ENCODE results near the gene TTLL8.

The TTLL8 gene

GRCh38 chr22:50016988-50017700 lies 41.0 kb downstream of the TTLL8 start:
- no peak for DNase-seq

DNA sequence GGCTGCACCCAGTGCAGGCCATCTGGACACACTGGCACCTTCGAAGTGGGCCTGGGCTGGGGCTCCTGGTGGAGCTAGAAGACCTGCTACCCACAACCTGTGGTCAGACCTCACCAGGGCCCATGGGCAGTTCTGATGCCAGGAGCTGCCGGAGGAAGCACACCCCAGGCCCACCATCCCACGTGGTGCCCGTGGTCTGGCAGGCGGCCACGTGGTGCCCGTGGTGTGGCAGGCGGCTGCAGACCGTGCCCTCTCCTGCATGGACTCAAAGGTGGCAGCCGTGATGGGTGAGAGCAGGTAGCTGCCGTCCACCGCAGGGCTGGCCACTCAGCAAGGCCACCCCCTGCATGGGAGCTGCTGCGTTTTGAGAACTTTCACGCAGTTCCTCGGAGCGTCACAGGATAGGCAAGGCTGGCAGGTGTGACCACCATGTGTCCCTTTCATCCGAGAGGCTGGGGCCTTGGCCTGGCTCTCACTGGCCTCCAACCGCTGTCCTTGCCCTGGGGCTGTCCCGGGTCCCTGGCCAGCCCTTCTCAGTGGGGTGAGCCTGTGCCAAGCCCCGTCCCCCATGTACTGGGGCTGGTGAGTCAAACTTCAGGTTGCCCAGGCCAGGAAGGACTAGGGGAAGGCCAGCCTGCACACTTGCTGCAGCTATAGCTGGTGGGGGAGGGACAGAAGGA lies 41.6 kb downstream of the TTLL8 start:
- DNase-seq: no peak

DNA sequence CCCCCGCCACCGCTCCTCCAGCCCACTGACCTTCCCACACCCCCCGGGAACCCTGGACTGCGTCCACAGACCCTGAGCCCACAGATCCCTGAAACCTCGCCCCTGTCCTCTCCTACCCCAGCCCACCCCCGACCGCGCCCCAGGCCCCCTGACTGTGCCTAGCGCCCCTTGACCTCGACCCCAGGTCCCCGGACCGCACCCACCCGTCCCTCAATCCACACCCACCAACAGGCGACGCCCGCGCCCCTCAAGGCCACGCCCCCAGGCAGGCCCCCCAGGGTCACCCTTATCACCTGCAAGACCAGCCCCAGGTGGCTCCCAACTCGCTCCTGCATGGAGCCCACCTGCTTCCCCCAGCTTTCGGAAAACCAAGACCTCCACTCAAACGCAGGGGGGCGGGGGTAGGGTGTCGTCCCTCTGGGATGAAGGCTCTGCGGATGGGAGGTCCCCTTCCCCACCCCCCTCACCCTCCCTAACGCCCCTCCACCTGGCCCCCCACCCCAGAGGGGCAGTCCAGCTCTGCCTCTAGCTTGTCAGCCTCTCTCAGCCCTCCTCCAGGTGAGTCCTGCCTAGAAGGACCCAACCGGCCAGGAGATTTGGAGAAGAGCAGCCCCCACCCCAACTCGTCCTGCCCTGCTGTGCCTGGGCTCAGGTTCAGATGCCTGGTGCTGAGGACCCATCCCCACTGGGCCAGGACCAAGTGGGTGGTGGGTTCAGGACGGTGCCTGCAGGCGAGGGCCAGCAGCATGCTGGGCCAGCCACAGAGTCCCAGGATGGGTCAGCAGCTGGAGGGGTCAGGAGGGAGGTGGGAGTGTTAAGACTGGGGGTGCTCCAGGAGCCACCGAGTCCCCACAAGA lies 42.4 kb downstream of the TTLL8 start:
- no peak for DNase-seq

GRCh38 chr22:50014655-50015401 lies 43.3 kb downstream of the TTLL8 start:
- peak; percentile 32 for DNase-seq

DNA sequence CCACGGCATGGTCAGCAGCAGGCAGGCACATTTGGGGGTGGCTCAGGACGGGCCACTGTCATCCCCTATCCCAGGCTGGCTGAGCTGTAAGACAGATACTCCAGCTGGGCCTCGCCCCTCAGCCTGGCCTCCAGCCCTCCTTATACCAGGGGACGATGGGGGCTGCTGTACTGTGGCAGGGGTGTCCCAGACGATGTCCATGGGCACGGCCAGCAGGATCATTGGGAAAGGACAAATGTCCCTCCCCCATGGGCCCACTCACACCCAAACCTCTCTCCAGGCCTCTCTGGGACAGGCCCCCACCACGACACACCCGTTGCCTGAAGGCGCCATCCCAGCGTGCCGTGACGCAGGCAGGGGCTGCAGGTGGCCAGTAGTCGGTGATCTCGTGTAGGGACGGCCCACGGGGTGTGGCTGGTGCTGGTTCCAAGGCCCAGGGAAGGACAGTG lies 44.0 kb downstream of the TTLL8 start:
- no peak for DNase-seq

- peak; percentile 61 for DNase-seq
These were observed 45.6 kb downstream of the TTLL8 start, which contains the start of gene IL17REL for GRCh38 chr22:50012211-50013181. Gene IL17REL (minus strand): TSS chr22:50012765. CDS start chr22:50012646, 119 bp downstream.

DNA sequence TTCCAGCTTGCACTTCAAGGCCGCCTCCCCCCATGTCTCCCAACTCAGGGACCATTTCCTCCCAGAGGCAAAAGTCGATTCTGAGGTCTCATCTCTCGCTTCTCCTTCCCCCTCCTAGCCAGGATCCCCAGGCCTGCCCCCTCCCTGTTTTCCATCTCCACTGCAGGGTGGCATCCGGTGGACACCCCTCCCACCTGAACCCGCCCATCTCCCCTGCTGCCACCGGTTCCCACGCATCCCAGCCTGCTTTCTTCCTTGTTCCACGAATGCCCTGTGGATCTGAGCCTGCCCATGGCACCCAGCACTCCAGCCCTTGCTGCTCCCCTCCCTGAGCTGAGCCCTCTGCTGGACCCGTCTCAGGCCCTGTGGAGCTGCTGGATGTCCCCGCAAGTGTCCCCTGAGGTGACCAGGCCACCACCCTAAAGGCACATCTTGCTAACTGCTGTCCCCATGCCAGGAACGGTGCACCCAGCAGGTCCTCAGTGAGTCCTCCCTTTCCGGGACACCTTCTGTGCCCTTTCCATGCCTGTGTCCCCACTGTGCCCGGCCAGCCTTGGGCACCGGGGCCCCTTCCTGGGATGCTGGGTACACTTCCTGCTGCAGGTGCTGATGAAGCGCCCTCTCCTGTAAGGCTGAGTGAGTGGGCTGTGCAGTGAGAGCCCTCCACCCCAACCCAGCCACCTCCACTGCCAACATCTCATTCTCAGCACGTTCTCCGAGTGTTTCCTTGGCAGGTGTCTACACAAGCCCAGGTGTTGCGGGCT lies 46.5 kb downstream of the TTLL8 start:
- peak; percentile 68 for DNase-seq

- no peak for DNase-seq
These were observed 47.2 kb downstream of the TTLL8 start for GRCh38 chr22:50010676-50011446.

- DNase-seq: no peak
These were observed 48.1 kb downstream of the TTLL8 start for GRCh38 chr22:50009765-50010675.

DNA sequence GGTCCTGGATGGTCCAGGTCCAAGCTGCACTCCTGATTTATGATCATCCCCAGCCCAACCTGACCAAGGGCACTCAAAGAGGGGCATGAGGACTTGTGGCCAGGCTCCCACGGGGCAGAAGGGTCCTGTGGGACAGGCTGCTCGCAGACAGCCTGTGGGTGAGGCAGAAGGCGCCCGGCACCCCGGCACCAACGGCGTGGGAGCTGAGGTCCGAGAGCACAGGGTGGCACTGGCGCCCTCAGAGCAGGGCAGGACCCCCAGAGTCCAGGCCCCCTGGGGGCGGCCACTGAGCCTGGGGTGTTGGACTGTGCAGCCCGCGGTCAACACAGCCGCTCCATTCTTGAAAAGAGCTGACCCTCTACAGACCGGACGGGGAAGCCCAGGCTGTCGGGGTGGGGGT lies 48.8 kb downstream of the TTLL8 start:
- DNase-seq: no peak

DNA sequence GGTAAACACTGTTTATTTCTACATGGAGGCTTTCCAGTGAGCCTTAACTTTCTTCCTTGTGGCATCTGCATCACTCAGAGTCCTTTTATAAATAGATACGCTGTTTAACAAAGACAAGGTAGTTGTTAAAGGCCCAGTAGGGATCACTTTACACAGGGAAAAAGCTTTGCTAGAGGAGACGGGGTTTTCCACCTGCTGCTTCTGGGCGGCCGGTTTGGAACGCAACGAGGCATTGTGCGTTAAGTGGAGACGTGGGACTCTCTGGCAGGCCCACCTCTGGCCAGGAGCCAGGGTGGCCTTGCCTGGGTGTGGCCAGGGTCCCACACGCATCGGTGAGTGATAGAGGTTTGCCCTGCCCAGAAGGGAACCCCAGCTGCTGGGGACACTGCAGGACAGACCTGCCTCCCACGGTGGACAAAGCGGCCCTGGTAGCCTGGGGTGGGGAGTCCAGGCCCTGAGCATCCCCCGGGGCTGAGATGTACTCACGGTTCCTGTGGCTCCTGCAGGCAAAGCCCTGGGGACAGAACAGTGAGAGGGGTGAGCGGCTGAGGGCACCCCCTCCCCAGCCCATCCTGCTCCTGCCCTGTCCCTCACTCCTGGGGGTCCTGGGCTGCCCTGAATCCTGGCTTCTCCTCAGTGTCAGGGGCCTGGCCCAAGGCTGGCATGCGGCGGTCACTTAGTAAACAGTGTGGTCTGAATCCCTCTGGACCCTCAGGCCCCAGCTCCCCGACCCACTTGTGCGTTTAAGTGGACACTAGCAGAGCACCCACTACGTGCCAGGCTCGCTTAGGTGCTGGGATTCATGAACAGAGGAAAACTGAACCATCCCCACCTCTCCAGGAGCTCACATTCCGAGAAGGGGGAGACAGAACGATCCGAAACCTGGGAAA lies 49.7 kb downstream of the TTLL8 start:
- DNase-seq: peak; percentile 95

- DNase-seq: peak; percentile 17
These were observed 51.0 kb downstream of the TTLL8 start for GRCh38 chr22:50007057-50007511.

- no peak for DNase-seq
These were observed 53.2 kb downstream of the TTLL8 start for GRCh38 chr22:50004918-50005317.

DNA sequence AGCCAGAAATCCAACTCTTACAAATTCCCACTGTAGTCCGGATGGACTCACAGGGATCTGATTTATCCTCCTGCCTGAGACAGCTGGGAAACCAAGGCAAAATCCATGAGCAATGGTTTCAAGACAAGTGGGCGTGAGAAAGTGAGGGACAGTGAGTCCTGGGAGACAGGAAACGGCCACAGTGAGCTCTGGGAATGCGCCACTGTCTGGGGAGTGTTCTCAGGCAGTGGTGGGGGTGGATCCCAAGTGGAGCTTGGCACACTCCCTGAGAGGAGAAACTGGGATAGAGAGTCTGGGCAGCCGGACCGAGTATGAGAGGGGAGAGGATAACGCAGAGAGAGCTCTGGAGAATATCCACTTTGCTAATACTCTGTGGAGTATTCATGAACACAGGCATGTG lies 55.3 kb downstream of the TTLL8 start:
- no peak for DNase-seq

GRCh38 chr22:50001388-50002231 lies 56.5 kb downstream of the TTLL8 start:
- peak; percentile 90 for DNase-seq

- no peak for DNase-seq
These were observed 57.3 kb downstream of the TTLL8 start for GRCh38 chr22:50000587-50001387.
